A673 (cell line): ENCODE measurements around the gene CYSTM1.

Source experiments
- CTCF ChIP-seq: fragments of 300-800, 200-600 bp; sonication (generic); conservative IDR thresholded peaks from 2 replicates; pipeline ENCODE4 v1.5.1; 2017; ENCODE audit warnings: low read depth, mild to moderate bottlenecking, antibody characterized with exemption, low read length, moderate library complexity, mixed read lengths
- EZH2 ChIP-seq: fragments of 200-600 bp; sonication (generic); IDR thresholded peaks from 2 replicates; pipeline ENCODE4 v1.6.1; 2017; ENCODE audit warnings: borderline replicate concordance, low read depth, mild to moderate bottlenecking, mixed read lengths, antibody characterized with exemption, low read length; ENCODE audit not compliant: poor library complexity, severe bottlenecking

GRCh38 chr5:140244525-140245025 is 69.6 kb downstream of the CYSTM1 start:
- TF ChIP-seq CTCF (peak; percentile 88), EZH2 (no peak)
